GM21825 (cell line): ENCODE data around the gene RMND5B.
A peak's percentile ranks its signal among the peaks of the same experiment; 100 is the strongest.
"Not testable (repeated sequence)": the region's sequence is repeated elsewhere in the genome, so short reads cannot be mapped to it uniquely, and the experiment has no call there.

Experiments
- ATAC-seq: cut with Tn5 transposase; IDR thresholded peaks from one replicate; pipeline ENCODE4 v1.9.1; 2021; ENCODE audit warnings: mild to moderate bottlenecking, moderate library complexity; ENCODE audit not compliant: unreplicated experiment

RMND5B gene

GRCh38 chr5:178129296-178129695, 1.5 kb upstream of the RMND5B start:
- no peak for ATAC-seq

- not testable (repeated sequence) for ATAC-seq
Observed at GRCh38 chr5:178130234-178130575, 609 bp upstream of the RMND5B start.

- no peak for ATAC-seq
Observed at GRCh38 chr5:178131446-178131996, 707 bp downstream of the RMND5B start.

GRCh38 chr5:178136990-178137389, 6.2 kb downstream of the RMND5B start:
- ATAC-seq: no peak

- no peak for ATAC-seq
Observed at GRCh38 chr5:178137991-178138390, 7.2 kb downstream of the RMND5B start.

- ATAC-seq: no peak
Observed at GRCh38 chr5:178141550-178141949, 10.7 kb downstream of the RMND5B start.

- ATAC-seq: no peak
Observed at GRCh38 chr5:178142642-178143041, 11.8 kb downstream of the RMND5B start.

- no peak for ATAC-seq
Observed at GRCh38 chr5:178143246-178143645, 12.4 kb downstream of the RMND5B start.

- ATAC-seq: no peak
Observed at GRCh38 chr5:178143901-178144300, 13.1 kb downstream of the RMND5B start.

GRCh38 chr5:178145965-178146820, 15.4 kb downstream of the RMND5B start:
- peak; percentile 48 for ATAC-seq

GRCh38 chr5:178147406-178147805, 16.6 kb downstream of the RMND5B start:
- ATAC-seq: no peak

- no peak for ATAC-seq
Observed at GRCh38 chr5:178149199-178149932, 18.6 kb downstream of the RMND5B start.

- ATAC-seq: no peak
Observed at GRCh38 chr5:178150977-178151734, 20.3 kb downstream of the RMND5B start.

- ATAC-seq: no peak
Observed at GRCh38 chr5:178152491-178153444, 22.0 kb downstream of the RMND5B start.

- ATAC-seq: peak; percentile 96
Observed at GRCh38 chr5:178153530-178154340, 22.9 kb downstream of the RMND5B start, which contains the start of gene NHP2. Gene NHP2, minus strand, starts transcription at chr5:178153885. Its CDS starts 68 bp downstream, at chr5:178153817.

- no peak for ATAC-seq
Observed at GRCh38 chr5:178155065-178155464, 24.3 kb downstream of the RMND5B start.

- no peak for ATAC-seq
Observed at GRCh38 chr5:178160176-178160575, 29.4 kb downstream of the RMND5B start.

GRCh38 chr5:178162481-178162880, 31.7 kb downstream of the RMND5B start:
- no peak for ATAC-seq
